Activated CD4-positive, alpha-beta T cell treated with anti-CD3 and anti-CD28 coated beads, Interleukin-2, amount 50 U/mL, for 48 hours (primary cell): ENCODE results near the gene IL21R.
"Not testable (repeated sequence)": the region's sequence is repeated elsewhere in the genome, so short reads cannot be mapped to it uniquely, and the experiment has no call there.

ENCODE experiments used
- DNase-seq, 2 experiments: peaks; one replicate each; pipeline ENCODE4 v3.0.0-alpha.2; 2020

IL21R gene

GRCh38 chr16:27377666-27378485 is 24.1 kb upstream of the IL21R start:
- DNase-seq = peak in 1 of 2 experiments; percentile 7

- peak in 1 of 2 experiments; percentile 52 for DNase-seq
These were observed 23.0 kb upstream of the IL21R start for GRCh38 chr16:27378871-27379481.

- DNase-seq = peak in 1 of 2 experiments; percentile 1
These were observed 22.1 kb upstream of the IL21R start for GRCh38 chr16:27379919-27380318.

- peak in 1 of 2 experiments; percentile 2 for DNase-seq
These were observed 20.7 kb upstream of the IL21R start for GRCh38 chr16:27381236-27381635.

DNA sequence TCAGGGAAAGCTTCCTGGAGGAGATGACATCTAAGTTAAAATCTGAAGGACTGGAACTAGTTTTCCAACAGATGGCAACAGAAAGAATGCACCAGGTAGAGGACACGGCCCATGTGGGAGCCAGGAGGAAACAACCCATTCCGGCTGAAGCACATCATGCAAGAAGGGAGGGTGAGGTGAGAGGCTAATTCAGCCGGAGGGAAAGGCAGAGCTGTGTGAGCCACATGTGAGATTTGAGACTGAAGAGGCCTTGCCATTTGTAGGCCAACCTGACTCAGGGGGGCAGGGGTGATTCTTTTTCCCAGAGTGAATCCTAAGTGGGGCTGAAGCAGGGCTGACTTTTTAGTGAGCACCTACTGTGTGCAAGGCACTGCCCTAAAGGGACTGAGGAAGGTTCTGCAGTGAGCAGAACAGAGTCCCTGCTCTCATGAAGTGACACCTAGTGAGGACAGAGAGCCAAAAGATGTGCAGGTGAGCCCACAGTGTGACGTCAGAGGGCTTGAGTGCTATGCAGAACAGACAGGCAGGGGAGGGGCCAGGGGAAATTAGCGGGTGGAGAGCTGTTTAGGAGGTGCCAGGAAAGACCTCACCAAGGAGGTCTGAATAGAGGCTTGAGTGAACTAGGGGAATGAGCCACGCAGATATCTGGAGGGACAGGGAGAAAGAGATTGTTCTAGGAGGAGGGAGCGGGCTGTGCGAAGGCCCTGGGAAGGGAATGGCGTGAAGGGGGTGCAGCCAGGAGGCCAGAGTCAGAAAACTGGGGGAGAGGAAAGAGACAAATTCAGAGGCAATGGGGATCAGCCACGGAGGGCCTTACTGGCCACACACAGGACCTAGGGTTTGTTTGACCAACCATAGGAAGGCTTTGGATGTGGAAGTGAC is 19.8 kb upstream of the IL21R start:
- peak in 1 of 2 experiments; percentile 2 for DNase-seq

DNA sequence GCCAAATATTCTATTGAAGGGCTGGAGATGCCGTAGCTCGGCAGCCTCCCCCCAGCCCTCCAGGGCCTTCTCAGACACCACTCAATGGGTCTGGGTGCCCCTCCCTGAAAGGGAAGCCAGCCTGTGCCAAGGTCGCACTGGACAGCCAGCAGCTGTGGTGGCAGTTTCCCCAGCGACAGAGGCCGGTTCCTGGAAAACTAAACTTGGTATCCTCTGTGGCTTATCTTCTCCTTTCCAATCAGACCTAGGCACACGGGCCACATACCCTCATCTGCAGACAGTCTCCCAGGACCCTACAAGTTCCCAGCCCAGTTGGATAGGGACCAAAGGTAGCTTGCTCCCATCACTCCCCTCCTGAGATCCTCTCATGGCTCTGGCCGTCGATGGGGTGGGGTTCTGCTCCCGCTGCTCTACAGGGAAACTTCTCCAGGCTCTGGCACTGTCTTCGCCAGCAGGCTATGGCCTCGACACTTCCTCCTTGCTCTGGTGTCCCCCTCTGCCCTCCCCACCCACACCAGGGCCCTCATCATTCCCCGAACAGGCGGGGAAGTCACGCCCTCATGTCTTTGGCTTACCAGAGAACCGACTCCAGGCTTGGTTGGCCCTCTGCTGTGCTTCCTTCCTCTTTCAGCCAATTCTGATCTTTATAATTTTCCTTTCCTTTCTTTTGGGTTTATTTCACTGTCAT is 18.3 kb upstream of the IL21R start:
- no peak for DNase-seq

DNA sequence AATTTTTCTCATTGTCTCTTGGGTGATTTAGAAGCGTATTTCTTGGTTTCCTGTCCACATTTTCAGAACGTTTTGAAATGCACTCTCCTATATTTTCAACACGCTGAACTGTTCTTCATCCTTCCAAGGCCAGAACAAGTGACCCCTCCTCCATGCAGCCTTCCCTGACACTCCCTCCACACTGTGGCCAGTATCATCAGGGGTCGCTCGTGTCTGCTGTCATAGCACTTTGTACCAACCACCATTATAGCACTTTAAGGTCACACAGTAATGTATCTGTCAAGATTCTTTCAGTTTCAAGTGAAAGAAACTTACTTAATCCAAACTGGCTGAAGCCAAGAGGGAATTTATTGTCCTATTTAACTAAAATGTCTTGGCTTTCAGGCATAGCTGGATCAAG is 17.5 kb upstream of the IL21R start:
- DNase-seq = no peak

- no peak for DNase-seq
These were observed 16.6 kb upstream of the IL21R start for GRCh38 chr16:27385398-27385797.

DNA sequence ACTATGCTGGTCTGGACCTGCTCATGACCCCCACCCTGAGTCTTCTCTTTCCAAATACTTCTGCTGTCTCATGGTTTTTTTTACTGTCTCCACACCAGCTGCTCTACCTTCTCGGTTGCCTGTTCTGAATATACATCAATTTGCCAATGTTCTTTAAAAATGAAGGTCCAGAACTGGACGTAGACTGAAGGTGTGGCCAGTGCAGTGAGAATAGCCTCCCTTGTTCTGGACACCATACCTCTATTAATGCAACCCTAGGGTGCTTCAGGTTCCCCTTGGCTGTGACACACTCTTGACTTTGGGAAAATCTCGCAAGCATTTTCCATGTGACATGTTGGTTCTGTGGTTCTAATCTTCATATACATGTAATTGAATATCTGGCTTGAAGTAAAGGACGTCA is 15.3 kb upstream of the IL21R start:
- no peak for DNase-seq

GRCh38 chr16:27387724-27388123 is 14.2 kb upstream of the IL21R start:
- DNase-seq = no peak

DNA sequence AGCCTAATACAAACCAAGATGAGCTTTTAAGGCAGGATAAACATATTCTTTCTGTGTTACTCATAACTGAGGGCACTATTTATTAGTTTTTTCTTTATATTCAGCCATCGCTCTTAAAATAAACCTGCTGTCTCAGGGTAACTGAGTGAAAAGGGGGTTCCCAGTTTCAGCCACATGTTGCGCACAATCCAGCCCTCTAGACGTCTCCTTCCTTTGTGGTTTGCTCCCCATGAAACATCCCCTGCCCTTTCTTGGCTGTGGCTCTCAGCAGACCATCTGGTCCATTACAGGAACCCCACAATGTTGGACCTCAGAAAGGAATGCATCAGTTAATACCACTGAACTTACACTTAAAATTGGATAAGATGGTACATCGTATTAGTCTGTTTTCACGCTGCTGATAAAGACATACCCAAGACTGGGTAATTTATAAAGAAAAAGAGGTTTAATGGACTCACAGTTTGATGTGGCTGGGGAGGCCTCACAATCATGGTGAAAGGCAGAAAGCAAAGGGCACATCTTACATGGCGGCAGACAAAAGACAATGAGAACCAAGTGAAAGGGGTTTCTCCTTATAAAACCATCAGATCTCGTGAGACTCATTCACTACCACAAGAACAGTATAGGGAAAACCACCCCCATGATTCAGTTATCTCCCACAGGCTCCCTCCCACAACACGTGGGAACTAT is 12.6 kb upstream of the IL21R start:
- no peak for DNase-seq

GRCh38 chr16:27390151-27390550 is 11.8 kb upstream of the IL21R start:
- no peak for DNase-seq

GRCh38 chr16:27392671-27393070 is 9.3 kb upstream of the IL21R start:
- DNase-seq = no peak

GRCh38 chr16:27394516-27394915 is 7.5 kb upstream of the IL21R start:
- DNase-seq = no peak

- DNase-seq = not testable (repeated sequence)
These were observed 3.6 kb upstream of the IL21R start for GRCh38 chr16:27398341-27398893.

- DNase-seq = no peak
These were observed 2.8 kb upstream of the IL21R start for GRCh38 chr16:27398894-27399853.

GRCh38 chr16:27399969-27400368 is 2.0 kb upstream of the IL21R start:
- DNase-seq = no peak

- DNase-seq = no peak
These were observed 988 bp upstream of the IL21R start for GRCh38 chr16:27400751-27401620.

DNA sequence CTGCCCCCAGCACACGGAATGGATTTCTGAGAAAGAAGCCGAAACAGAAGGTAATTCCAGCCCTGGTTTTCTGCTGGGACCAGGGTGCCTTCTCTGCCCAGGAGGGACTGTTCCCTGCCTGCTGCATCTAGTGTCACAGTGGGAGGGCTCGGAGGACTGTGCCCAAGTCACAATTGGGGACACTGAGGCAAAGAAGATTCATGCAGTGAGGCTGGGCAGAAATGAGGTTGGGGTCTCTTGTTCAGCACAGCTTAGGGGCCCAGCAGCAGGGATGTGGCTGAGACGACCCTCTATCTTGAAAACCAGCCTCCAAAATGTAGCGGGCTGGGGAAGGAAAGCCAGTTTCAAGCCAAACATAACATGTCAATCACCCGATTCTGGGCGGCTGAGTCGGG is 592 bp downstream of the IL21R start:
- DNase-seq = no peak
